ENCODE measurements around the gene KAZN.
A peak's percentile ranks its signal among the peaks of the same experiment; 100 is the strongest.

Gene KAZN

DNA sequence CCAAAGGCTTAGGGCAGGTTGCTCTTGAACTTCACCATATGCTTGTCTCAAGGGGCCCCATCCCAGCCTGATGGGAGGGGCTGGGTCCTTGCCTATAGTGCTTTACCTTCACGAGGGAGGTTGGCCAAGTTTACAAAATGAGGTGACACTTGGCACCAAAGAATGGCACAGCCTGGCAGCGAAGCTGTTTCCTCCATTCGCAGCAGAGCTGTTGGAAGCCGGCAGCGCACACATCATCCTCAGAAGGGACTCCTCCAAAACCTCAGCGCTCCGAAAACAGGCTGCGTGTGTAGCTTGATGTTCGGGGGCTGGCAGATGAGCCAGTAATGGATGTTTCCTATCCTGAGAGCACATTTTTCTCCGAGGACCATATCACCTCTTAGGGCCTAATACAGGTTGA lies 116.8 kb downstream of the KAZN start:
- peak overlapping the region; percentile 47 for H3K27ac Mint-ChIP-seq
- no peak overlapping the region for H3K4me3 Mint-ChIP-seq
- peaks cover 4% of the 10 kb centered on the region for H3K9me3 Mint-ChIP-seq
- H3K4me1 Mint-ChIP-seq = peaks cover 34% of the 10 kb centered on the region
- no peak for TF ChIP-seq CTCF (IDR thresholded peaks at IDR 0.05)
- peaks cover 24% of the 10 kb centered on the region for H3K36me3 Mint-ChIP-seq (ENCODE audit: low read depth)
- DNase-seq = no peak
- peaks cover 5% of the 10 kb centered on the region for H3K27me3 Mint-ChIP-seq (ENCODE audit: low read depth, poor library complexity)

DNA sequence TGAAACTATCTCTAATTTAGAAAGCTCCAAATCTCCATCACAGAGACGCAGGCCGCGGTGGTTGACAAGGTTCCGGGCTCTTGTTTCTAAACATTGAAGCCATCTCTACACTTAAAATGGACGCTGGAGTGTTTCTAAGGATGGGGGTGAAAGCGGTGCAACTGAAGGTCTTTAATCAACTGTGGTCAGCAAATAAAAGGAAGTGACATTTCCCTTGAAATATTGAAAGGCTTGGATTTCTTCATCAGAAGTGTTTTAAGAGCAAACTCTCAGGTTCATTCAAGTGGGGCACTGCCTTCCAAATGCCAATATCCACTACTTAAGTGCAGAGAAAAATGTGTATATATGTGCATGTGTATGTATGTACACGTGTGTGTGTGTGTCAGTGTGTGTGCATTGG lies 117.3 kb downstream of the KAZN start:
- H3K9me3 Mint-ChIP-seq = peaks cover 4% of the 10 kb centered on the region
- H3K36me3 Mint-ChIP-seq (ENCODE audit: low read depth) = peaks cover 26% of the 10 kb centered on the region
- TF ChIP-seq CTCF (IDR thresholded peaks at IDR 0.05) = no peak
- H3K27ac Mint-ChIP-seq = peak overlapping the region; percentile 47
- no peak overlapping the region for H3K4me3 Mint-ChIP-seq
- peaks cover 5% of the 10 kb centered on the region for H3K27me3 Mint-ChIP-seq (ENCODE audit: low read depth, poor library complexity)
- DNase-seq = no peak
- peaks cover 34% of the 10 kb centered on the region for H3K4me1 Mint-ChIP-seq

- peak overlapping the region; percentile 70 for H3K27ac Mint-ChIP-seq
Observed at GRCh38 chr1:14716474-14716873, 118.0 kb downstream of the KAZN start.

GRCh38 chr1:14718476-14718875 lies 120.0 kb downstream of the KAZN start:
- Mint-ChIP-seq H3K9me3 (peaks cover 4% of the 10 kb centered on the region), H3K4me1 (peaks cover 26% of the 10 kb centered on the region), H3K27me3 (ENCODE audit: low read depth, poor library complexity) (peaks cover 5% of the 10 kb centered on the region), H3K27ac (no peak overlapping the region), H3K4me3 (no peak overlapping the region), H3K36me3 (ENCODE audit: low read depth) (peaks cover 38% of the 10 kb centered on the region)
- DNase-seq = no peak
- no peak for TF ChIP-seq CTCF (IDR thresholded peaks at IDR 0.05)

More at GRCh38 chr1:14716474-14716873, 118.0 kb downstream of the KAZN start:
- Mint-ChIP-seq H3K4me1 (peaks cover 34% of the 10 kb centered on the region), H3K4me3 (no peak overlapping the region), H3K9me3 (peaks cover 4% of the 10 kb centered on the region), H3K36me3 (ENCODE audit: low read depth) (peaks cover 33% of the 10 kb centered on the region), H3K27me3 (ENCODE audit: low read depth, poor library complexity) (peaks cover 5% of the 10 kb centered on the region)
- TF ChIP-seq CTCF (IDR thresholded peaks at IDR 0.05) = no peak
- no peak for DNase-seq

DNA sequence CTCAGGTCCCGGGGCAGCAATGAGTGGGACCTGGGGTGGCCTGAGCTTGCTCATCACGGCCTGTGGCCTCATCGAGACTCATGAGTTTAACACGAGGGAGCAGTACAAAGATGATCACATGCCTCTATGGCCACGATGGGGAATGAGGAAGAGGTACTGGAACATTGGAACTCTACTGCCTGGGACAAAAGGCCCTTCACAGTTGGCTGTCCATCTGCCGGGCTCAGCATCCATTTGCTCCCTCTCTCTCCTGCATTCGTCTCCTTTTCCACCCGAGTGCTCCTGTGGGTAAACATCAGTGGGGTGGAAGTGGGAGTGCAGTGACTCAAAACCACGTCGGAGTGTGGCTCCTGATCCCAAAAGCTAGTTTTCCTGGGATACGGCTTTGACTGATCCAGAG lies 124.9 kb downstream of the KAZN start:
- DNase-seq = no peak
- Mint-ChIP-seq H3K4me1 (peaks cover 26% of the 10 kb centered on the region), H3K4me3 (no peak overlapping the region), H3K9me3 (peaks cover 4% of the 10 kb centered on the region), H3K36me3 (ENCODE audit: low read depth) (peaks cover 39% of the 10 kb centered on the region), H3K27me3 (ENCODE audit: low read depth, poor library complexity) (no peaks in the 10 kb centered on the region), H3K27ac (no peak overlapping the region)
- TF ChIP-seq CTCF (IDR thresholded peaks at IDR 0.05) = no peak

GRCh38 chr1:14724246-14724645 lies 125.8 kb downstream of the KAZN start:
- no peak for TF ChIP-seq CTCF (IDR thresholded peaks at IDR 0.05)

More at GRCh38 chr1:14724246-14724645, 125.8 kb downstream of the KAZN start:
- Mint-ChIP-seq H3K27ac (peak overlapping the region; percentile 62), H3K4me3 (no peak overlapping the region), H3K9me3 (peaks cover 2% of the 10 kb centered on the region), H3K36me3 (ENCODE audit: low read depth) (peaks cover 30% of the 10 kb centered on the region), H3K27me3 (ENCODE audit: low read depth, poor library complexity) (no peaks in the 10 kb centered on the region), H3K4me1 (peaks cover 34% of the 10 kb centered on the region)
- DNase-seq = no peak

All from nephron progenitor cell (in vitro differentiated cells).